HG03520 (cell line): ENCODE measurements around the gene PPL.
"Not testable (repeated sequence)": the region's sequence is repeated elsewhere in the genome, so short reads cannot be mapped to it uniquely, and the experiment has no call there.

Source experiments
- ATAC-seq: cut with Tn5 transposase; IDR thresholded peaks from one replicate; pipeline ENCODE4 v1.9.1; 2021; ENCODE audit warnings: mild to moderate bottlenecking, moderate library complexity; ENCODE audit not compliant: unreplicated experiment

The PPL gene

GRCh38 chr16:4913130-4913773 lies 23.7 kb downstream of the PPL start:
- ATAC-seq = no peak

DNA sequence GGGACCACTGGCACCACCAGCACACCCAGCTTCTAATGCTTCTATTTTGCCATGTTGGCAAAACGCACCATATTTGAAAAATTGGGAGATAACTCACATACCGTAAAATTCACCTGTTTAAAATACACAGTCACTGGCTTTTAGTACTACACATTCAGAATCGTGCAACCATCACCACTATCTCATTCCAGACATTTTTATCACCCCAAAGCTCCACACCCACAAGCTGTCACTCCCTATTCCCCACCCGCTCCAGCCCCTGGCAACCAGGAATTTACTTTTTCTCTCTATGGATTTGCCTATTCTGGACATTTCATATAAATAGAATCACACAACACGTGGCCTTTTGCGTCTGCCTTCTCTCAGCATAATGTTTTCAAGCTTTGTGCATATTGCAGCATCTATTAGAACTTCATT lies 25.0 kb downstream of the PPL start:
- no peak for ATAC-seq

DNA sequence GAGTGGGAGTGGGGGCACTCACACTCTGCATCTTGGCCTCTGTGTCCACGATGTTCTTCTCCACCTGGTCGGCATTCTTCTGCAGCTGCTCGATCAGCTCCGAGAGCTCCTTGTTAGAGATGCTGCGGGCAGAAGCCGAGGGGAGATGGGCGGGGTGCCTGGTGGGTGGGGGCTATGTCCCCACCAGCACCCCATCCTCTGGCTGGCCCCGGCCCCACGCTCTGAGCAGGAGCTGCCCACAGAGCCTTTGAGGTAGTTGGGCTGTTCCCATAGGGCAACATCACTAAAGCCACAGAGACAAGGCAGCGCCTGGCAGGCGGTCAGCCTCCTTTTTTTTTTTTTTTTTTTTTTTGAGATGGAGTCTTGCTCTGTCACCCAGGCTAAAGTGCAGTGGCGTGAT lies 26.1 kb downstream of the PPL start:
- no peak for ATAC-seq

DNA sequence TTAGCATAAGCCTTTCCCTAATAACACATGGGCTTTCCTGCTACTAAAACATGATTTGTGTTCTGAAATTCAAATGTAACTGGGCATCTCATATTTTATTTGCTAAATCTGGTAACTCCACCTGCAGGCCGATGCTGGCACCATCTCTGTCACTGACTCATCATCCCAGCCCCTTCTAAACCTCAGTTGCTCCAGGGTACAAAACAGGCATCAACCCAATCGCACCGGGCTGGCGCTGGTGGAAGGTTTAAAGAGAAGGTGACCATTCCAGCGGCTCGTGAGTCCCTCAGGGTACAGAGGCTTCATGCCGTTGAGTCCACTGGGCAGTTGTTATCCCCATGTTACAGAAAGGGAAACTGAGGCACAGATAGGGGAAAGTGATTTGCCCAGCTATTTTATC lies 27.1 kb downstream of the PPL start:
- no peak for ATAC-seq

GRCh38 chr16:4908854-4909401 lies 28.0 kb downstream of the PPL start:
- no peak for ATAC-seq

GRCh38 chr16:4904942-4905615 lies 31.9 kb downstream of the PPL start:
- ATAC-seq = no peak

GRCh38 chr16:4904108-4904941 lies 32.6 kb downstream of the PPL start:
- no peak for ATAC-seq

- no peak for ATAC-seq
These were observed 34.9 kb downstream of the PPL start for GRCh38 chr16:4902038-4902437.

DNA sequence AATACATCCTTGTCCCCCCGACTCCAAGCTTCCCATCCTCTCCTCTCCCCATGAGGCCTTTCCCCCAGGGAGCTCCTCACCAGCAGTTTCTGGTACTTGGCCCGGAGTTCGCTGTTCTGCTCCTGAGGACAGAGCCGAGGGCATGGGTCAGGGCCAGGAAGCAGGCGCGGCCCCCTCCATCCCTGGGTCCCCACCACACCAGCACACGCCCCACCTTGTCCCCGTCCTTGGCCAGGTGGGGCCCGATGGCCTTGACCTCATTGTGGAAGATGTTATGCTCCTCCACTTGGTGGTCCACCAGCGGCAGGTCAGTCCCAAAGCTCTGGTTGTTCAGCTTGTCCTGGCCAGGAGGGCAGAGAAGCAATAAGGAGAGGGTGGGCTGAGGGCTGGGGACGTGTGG lies 36.2 kb downstream of the PPL start:
- no peak for ATAC-seq

GRCh38 chr16:4900036-4900435 lies 36.9 kb downstream of the PPL start:
- no peak for ATAC-seq

- ATAC-seq = no peak
These were observed 37.5 kb downstream of the PPL start for GRCh38 chr16:4899474-4899846.

DNA sequence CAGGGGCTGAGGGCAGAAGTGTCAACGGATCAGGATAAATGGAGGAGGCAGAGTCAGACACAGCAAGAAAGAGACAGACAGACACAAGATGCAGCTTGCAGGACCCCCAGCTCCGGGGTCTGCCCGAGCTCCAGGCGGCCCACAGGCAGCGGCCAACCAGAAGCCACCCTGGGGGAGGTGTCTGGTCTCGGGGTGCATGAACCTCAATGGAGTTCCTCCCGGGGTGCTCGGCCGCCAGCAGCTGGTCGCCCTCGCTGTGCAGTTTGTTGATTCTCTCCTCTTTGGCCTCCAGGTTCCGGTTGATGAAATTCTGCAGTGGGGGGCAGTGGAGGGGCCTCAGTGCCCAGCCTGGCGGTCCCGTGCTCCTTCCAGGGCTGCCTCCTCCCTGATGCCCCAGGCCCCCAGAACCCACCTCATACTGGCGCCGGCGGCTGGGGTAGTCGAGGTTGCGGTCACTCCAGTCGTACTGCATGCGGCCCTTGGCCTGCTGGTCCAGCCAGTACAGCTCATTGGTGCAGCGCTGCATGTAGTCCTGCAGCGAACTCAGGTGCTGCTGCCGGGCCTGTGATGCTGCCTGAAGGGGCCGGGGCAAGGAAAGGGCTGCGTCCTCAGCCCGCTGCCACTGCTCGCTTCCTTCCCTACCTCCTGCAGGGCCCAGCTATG lies 38.0 kb downstream of the PPL start:
- no peak for ATAC-seq

DNA sequence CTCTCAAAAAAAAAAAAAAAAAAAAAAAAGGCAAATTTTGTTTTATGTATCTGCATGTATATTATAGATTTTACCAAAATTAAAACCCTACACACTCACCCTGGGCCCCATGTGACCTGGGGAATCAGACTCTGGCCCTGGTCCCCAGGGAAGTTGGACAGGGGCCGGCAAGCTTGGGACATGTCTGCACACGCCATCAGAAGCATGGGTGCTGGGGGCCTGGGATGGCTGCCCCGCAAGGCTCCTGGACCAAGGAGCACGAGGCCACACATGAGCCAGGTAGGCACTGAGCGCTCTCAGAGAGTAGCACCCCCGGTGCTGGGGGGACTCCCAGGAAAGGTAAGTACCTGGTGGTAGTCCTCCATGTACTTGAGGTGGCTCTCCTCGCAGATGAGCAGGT lies 39.6 kb downstream of the PPL start:
- ATAC-seq = no peak

GRCh38 chr16:4896761-4897160 lies 40.2 kb downstream of the PPL start:
- not testable (repeated sequence) for ATAC-seq

DNA sequence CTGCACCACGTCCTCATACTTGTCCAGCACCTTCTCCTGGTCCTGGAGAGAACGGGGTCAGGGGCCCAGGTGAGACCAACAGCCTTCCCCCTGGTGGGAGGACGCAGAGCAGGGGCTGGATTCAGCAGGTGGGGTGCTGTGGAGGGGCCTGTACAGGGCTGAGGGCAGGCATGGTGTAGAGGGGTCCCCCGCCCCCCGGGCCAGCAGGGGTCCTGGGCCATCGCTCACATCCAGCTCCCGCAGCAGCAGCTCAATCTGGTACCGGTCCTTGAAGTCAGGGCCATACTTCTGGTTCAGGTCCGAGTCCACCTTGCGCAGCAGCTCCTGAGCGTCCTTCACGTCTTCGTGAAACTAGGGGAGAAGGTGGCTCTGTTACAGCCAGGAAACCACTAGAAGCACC lies 41.6 kb downstream of the PPL start:
- ATAC-seq = no peak

- ATAC-seq = no peak
These were observed 42.4 kb downstream of the PPL start for GRCh38 chr16:4894276-4895150.

GRCh38 chr16:4893103-4893862 lies 43.7 kb downstream of the PPL start:
- ATAC-seq = no peak

DNA sequence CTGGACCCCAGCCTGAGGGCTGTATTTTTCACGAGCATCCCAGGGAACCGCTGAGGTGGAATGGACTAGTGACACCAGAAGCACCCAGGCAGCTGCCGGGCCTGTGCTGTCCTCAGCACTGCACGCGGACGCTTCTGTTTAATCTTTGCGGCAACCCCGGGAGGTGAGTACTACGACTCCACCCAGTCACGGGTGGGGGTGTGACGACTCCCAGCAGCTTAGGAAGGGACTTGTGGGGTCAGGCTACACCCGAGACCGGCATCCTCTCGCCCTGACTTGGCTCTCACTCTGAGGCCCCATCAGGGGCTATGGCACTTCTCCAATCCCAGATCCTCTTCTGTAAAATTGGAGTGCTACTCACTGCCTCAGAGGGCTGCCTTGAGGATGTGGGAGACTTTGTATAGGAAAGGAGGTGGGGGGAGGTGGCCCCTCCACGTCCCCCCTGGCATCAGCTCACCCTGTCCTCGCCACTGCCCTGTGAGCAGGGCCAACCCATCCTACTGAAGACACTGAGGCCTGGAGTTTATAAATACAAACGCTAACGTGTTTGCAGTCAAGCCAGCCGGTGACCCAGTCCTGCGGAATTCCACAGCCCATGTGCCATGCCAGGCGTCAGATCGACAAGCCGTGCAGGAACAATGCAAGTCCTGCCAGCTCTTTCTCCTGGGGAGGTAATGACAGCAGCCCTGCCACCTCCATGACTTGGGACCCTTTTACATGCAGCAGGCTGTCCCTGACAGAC lies 44.4 kb downstream of the PPL start:
- no peak for ATAC-seq

- ATAC-seq = no peak
These were observed 45.1 kb downstream of the PPL start for GRCh38 chr16:4891886-4892216.
